H1 (cell line): Measurements from ENCODE around the gene CIT. TPM values are rescaled to one million over a fixed set of nuclear protein-coding genes. Genes with fewer than 3 reads are reported as not detected.

Source experiments
- CTCF ChIA-PET: fragments of 300-600 bp; sonication (Branson Sonifier 250); formaldehyde crosslinking; loops from one replicate; lab custom pipeline; 2021; ENCODE audit not compliant: partially characterized antibody; lab: Charles Lee
- POLR2A ChIA-PET: fragments of 300-600 bp; sonication (Branson Sonifier 250); formaldehyde crosslinking; loops from one replicate; lab custom pipeline; 2021; ENCODE audit warnings: inconsistent platforms; ENCODE audit not compliant: partially characterized antibody; lab: Charles Lee
- DNase-seq, 2 experiments: peaks; one replicate each; pipeline versions ENCODE4 v3.0.0 to v3.0.0-alpha.2; 2010 to 2022; ENCODE audit warnings: low spot score in 2 of 2, low read depth in 1 of 2, mixed read lengths in 1 of 2
- FAIRE-seq: peaks from 2 replicates; lab custom pipeline; 2011; peaks lifted over from hg19 to GRCh38; lab: Jason Lieb, UNC
- H2AFZ ChIP-seq: 2 replicates; pipeline ENCODE4 v1.8.1; 2012; ENCODE audit warnings: low read length, inconsistent platforms
- H2AK5ac ChIP-seq: 2 replicates; pipeline ENCODE4 v1.6.1; 2013; ENCODE audit warnings: low read depth, low read length
- H2BK120ac ChIP-seq: replicated peaks from 2 replicates; pipeline ENCODE3; 2013; ENCODE audit warnings: low read depth, low read length, inconsistent platforms
- H2BK12ac ChIP-seq: 2 replicates; pipeline ENCODE4 v1.6.1; 2013; ENCODE audit warnings: low read depth, low read length
- H2BK15ac ChIP-seq: 2 replicates; pipeline ENCODE4 v1.6.1; 2013; ENCODE audit warnings: low read length
- H2BK20ac ChIP-seq: 2 replicates; pipeline ENCODE4 v1.6.1; 2013; ENCODE audit warnings: low read length
- H2BK5ac ChIP-seq: 2 replicates; pipeline ENCODE4 v1.6.1; 2013; ENCODE audit warnings: low read depth, low read length
- H3K14ac ChIP-seq: 2 replicates; pipeline ENCODE4 v1.6.1; 2013; ENCODE audit warnings: inconsistent platforms; ENCODE audit not compliant: insufficient read length
- H3K18ac ChIP-seq: 2 replicates; pipeline ENCODE4 v1.6.1; 2013; ENCODE audit warnings: low read length; ENCODE audit errors: extremely low read depth
- H3K23ac ChIP-seq: 2 replicates; pipeline ENCODE4 v1.6.1; 2013; ENCODE audit warnings: inconsistent platforms; ENCODE audit not compliant: insufficient read length
- H3K23me2 ChIP-seq: 2 replicates; pipeline ENCODE4 v1.6.1; 2013; ENCODE audit warnings: low read depth, low read length
- H3K27ac ChIP-seq: 2 replicates; pipeline ENCODE4 v1.6.1; 2011; ENCODE audit warnings: low read depth, low read length, inconsistent platforms
- H3K27me3 ChIP-seq, 4 experiments: replicated peaks in 1 of 4; 1 replicate in 1 of 4; 2 replicates in 3 of 4; pipeline versions ENCODE4 v1.6.1 to v1.8.1; 2011 to 2013; ENCODE audit warnings: low read length in 3 of 4, mild to moderate bottlenecking in 3 of 4, inconsistent platforms in 2 of 4, mixed read lengths in 2 of 4, moderate library complexity in 1 of 4; ENCODE audit not compliant: control insufficient read depth in 3 of 4, insufficient read depth in 3 of 4; ENCODE audit errors: extremely low read depth in 1 of 4
- H3K36me3 ChIP-seq, 4 experiments: 2 replicates each; pipeline versions ENCODE4 v1.6.1 to v1.8.1; 2011 to 2013; ENCODE audit warnings: mild to moderate bottlenecking in 4 of 4, low read length in 3 of 4, moderate library complexity in 2 of 4, control low read depth in 1 of 4, inconsistent platforms in 1 of 4; ENCODE audit not compliant: insufficient read depth in 4 of 4, control insufficient read depth in 2 of 4
- H3K4ac ChIP-seq: replicated peaks from 2 replicates; pipeline ENCODE3; 2013; ENCODE audit warnings: low read length, low read depth, mixed read lengths, inconsistent platforms; ENCODE audit not compliant: insufficient read length
- H3K4me1 ChIP-seq, 4 experiments: replicated peaks in 1 of 4; 1 replicate in 1 of 4; 2 replicates in 3 of 4; pipeline versions ENCODE4 v1.6.1 to v1.8.1; 2011 to 2013; ENCODE audit warnings: low read length in 3 of 4, inconsistent platforms in 2 of 4, mixed read lengths in 1 of 4; ENCODE audit not compliant: insufficient read depth in 4 of 4, control insufficient read depth in 3 of 4
- H3K4me2 ChIP-seq, 2 experiments: 2 replicates each; pipeline versions ENCODE4 v1.6.1 to v1.8.1; 2011 to 2013; ENCODE audit warnings: low read depth in 2 of 2, low read length in 2 of 2, control low read depth in 1 of 2, inconsistent platforms in 1 of 2, mild to moderate bottlenecking in 1 of 2; ENCODE audit not compliant: insufficient read depth in 1 of 2
- H3K4me3 ChIP-seq, 4 experiments: fragments of 200-600, 300-600 bp in 1 of 4; sonication (generic), shearing (Covaris generic), sonication (Bioruptor Twin) in 1 of 4; 2 replicates each; pipeline versions ENCODE4 v1.5.1 to v1.8.1; 2011 to 2016; ENCODE audit warnings: low read length in 4 of 4, low read depth in 3 of 4, control low read depth in 2 of 4, inconsistent platforms in 2 of 4, mild to moderate bottlenecking in 2 of 4, mixed read lengths in 1 of 4, moderate library complexity in 1 of 4; ENCODE audit not compliant: insufficient read depth in 2 of 4; ENCODE audit errors: extremely low read depth in 1 of 4
- H3K56ac ChIP-seq: replicated peaks from 2 replicates; pipeline ENCODE3; 2013; ENCODE audit warnings: low read depth, mild to moderate bottlenecking, mixed read lengths, low read length, inconsistent platforms; ENCODE audit not compliant: insufficient read length
- H3K79me1 ChIP-seq: 2 replicates; pipeline ENCODE4 v1.6.1; 2013; ENCODE audit warnings: low read depth, low read length, control low read depth
- H3K79me2 ChIP-seq, 2 experiments: 2 replicates each; pipeline versions ENCODE4 v1.6.1 to v1.8.1; 2012 to 2013; ENCODE audit warnings: low read length in 2 of 2, mild to moderate bottlenecking in 2 of 2, inconsistent platforms in 1 of 2; ENCODE audit not compliant: insufficient read depth in 2 of 2, control insufficient read depth in 1 of 2
- H3K9ac ChIP-seq, 4 experiments: replicated peaks in 1 of 4; 1 replicate in 1 of 4; 2 replicates in 3 of 4; pipeline versions ENCODE4 v1.6.1 to v1.8.1; 2011 to 2013; ENCODE audit warnings: low read depth in 3 of 4, low read length in 3 of 4, control low read depth in 2 of 4, mild to moderate bottlenecking in 2 of 4, moderate library complexity in 2 of 4, inconsistent platforms in 1 of 4; ENCODE audit errors: extremely low read depth in 1 of 4
- H3K9me3 ChIP-seq, 2 experiments: 2 replicates each; pipeline versions ENCODE4 v1.6.1 to v1.8.1; 2012 to 2013; ENCODE audit warnings: mild to moderate bottlenecking in 2 of 2, moderate library complexity in 2 of 2, control low read depth in 1 of 2, inconsistent platforms in 1 of 2, low read depth in 1 of 2, low read length in 1 of 2, mixed read lengths in 1 of 2; ENCODE audit not compliant: insufficient read depth in 2 of 2
- H4K20me1 ChIP-seq, 2 experiments: replicated peaks in 1 of 2; 2 replicates each; pipeline versions ENCODE3 to v1.8.1; 2011 to 2013; ENCODE audit warnings: inconsistent platforms in 2 of 2, low read length in 2 of 2, mild to moderate bottlenecking in 1 of 2; ENCODE audit not compliant: insufficient read depth in 2 of 2, control insufficient read depth in 1 of 2
- H4K5ac ChIP-seq: 2 replicates; pipeline ENCODE4 v1.6.1; 2013; ENCODE audit warnings: low read length, low read depth, mixed read lengths, inconsistent platforms; ENCODE audit not compliant: insufficient read length
- H4K8ac ChIP-seq: 2 replicates; pipeline ENCODE4 v1.8.0; 2013; ENCODE audit warnings: mild to moderate bottlenecking, moderate library complexity, low read length, inconsistent platforms; ENCODE audit not compliant: insufficient read depth; ENCODE audit errors: extremely low read depth
- H4K91ac ChIP-seq: replicated peaks from 2 replicates; pipeline ENCODE3; 2013; ENCODE audit warnings: low read length, mixed read lengths, inconsistent platforms; ENCODE audit not compliant: insufficient read length
- EP300 ChIP-seq, 2 experiments: IDR thresholded peaks; 1 replicate in 1 of 2; 2 replicates in 1 of 2; pipeline ENCODE4 v1.6.1; 2011 to 2012; ENCODE audit warnings: low read depth in 2 of 2, low read length in 2 of 2, mild to moderate bottlenecking in 2 of 2, borderline replicate concordance in 1 of 2, inconsistent platforms in 1 of 2, moderate library complexity in 1 of 2
- JUND ChIP-seq: IDR thresholded peaks from 2 replicates; pipeline ENCODE4 v1.6.1; 2011; ENCODE audit warnings: mild to moderate bottlenecking, improper control_type of control experiment, low read length
- RAD21 ChIP-seq, 2 experiments: IDR thresholded peaks in 1 of 2; conservative IDR thresholded peaks in 1 of 2; 2 replicates each; pipeline ENCODE4 v1.6.1; 2011; ENCODE audit warnings: low read depth in 2 of 2, low read length in 2 of 2, improper control_type of control experiment in 1 of 2, inconsistent platforms in 1 of 2, mild to moderate bottlenecking in 1 of 2, moderate library complexity in 1 of 2
- RNF2 ChIP-seq: fragments of 200-900, 300-1000 bp; sonication (generic); IDR thresholded peaks from 2 replicates; pipeline ENCODE4 v1.7.1; 2016; ENCODE audit warnings: borderline replicate concordance, low read depth, mild to moderate bottlenecking, antibody characterized with exemption, low read length; ENCODE audit not compliant: poor library complexity, severe bottlenecking; ENCODE audit errors: missing control alignments
- SIRT6 ChIP-seq: IDR thresholded peaks from one replicate; pipeline ENCODE4 v1.7.1; 2012; ENCODE audit warnings: low read length, inconsistent platforms
- TEAD4 ChIP-seq: IDR thresholded peaks from 2 replicates; pipeline ENCODE4 v1.6.1; 2012; ENCODE audit warnings: low read depth, low read length, inconsistent platforms, mixed read lengths
- whole genome bisulfite sequencing, 2 experiments: shearing (Covaris generic) in 1 of 2; methylation state at CpG; one replicate each; pipeline versions ENCODE4 v1.1.6 to v1.1.7; 2013 to 2015; ENCODE audit warnings: low lambda C conversion rate in 2 of 2, mixed read lengths in 2 of 2, inconsistent platforms in 1 of 2, low coverage in 1 of 2, missing lambda C conversion rate in 1 of 2; ENCODE audit not compliant: insufficient replicate concordance in 2 of 2, insufficient coverage in 1 of 2, insufficient read length in 1 of 2; ENCODE audit errors: extremely low coverage in 1 of 2, missing lambda C conversion rate in 1 of 2; 5-methylcytosine and 5-hydroxymethylcytosine counted together
- polyA plus RNA-seq, 7 experiments: library from polyadenylated mRNA; depleted of rRNA in 3 of 7; stranded (reverse) in 5 of 7; unstranded in 2 of 7; fragments of >200 nt in 5 of 7; fragments of 200-250 nt in 2 of 7; gene quantifications; 1 replicate in 5 of 7; 2 replicates in 1 of 7; 4 replicates in 1 of 7; pipeline versions ENCODE4 v1.2.1 to v1.2.3, GENCODE V29; 2011 to 2013; ENCODE audit warnings: missing spikeins in 2 of 7, mixed read lengths in 2 of 7
- total RNA-seq: library from RNA; stranded (reverse); fragmentation: NEBNext Ultra II Directional; extraction: Animal tissue kit (Norgen Biotek cat#: 25700); gene quantifications from 2 replicates; pipeline ENCODE4 v1.2.1, GENCODE V29; 2021
- TF ChIP-seq, protein P1 (sequence below), 3 experiments: IDR thresholded peaks; 1 replicate in 2 of 3; 2 replicates in 1 of 3; pipeline versions ENCODE4 v1.5.1 to v1.6.1; 2011; ENCODE audit warnings: low read length in 3 of 3, mild to moderate bottlenecking in 3 of 3, inconsistent platforms in 2 of 3, low read depth in 1 of 3, moderate library complexity in 1 of 3; ENCODE audit not compliant: insufficient read depth in 1 of 3; ENCODE audit errors: control extremely low read depth in 1 of 3

The CIT gene
- total and polyA plus RNA-seq, 2 of the 8 experiments (the other 6 are each of a cell fraction or from before 2014, with no cell fraction given), result 17.1 to 60.9 TPM

DNA sequence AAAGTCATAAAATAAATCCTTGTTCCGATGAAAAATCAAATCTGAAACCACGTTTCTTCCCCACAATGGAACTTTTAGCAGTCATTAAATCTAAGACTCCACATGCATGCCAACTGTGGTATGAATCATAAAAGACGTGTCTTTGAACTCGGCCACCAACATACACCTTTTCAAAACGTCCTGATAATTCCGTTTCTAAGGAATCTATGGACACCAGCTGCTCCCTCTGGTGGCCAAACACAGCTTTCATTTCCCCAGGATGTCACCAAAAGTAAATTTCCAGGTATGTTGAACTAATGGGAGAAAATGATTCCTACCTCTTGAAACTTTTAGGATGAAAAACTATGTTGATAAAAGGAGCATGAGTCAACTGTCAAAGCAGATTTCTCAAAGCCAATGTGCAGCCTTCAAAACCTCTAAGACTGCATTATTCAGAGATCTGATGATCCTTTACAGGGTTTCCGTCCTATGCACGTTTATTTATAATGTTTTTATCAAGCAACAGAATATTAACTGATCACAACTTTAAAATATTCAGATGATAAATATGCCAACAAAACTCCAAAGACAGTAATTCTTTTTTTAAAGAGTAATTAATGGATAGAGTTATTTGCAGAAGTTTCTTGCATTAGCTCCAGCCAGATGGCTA, 96.2 kb downstream of the CIT start:
- Histone ChIP-seq H3K23ac (no peak overlapping the region), H2AFZ (no peak overlapping the region), H3K4me3 (no peak overlapping the region), H2BK20ac (no peak overlapping the region), H3K14ac (no peak overlapping the region), H3K56ac (no peak overlapping the region), H3K9me3 (no peaks in the 10 kb centered on the region), H4K5ac (no peak overlapping the region), H4K91ac (no peak overlapping the region), H4K20me1 (no peaks in the 10 kb centered on the region), H2AK5ac (no peak overlapping the region), H3K36me3 (peaks cover 7 to 43% (median 19%) of the 10 kb centered on the region in 4 experiments; a peak in 6 of 8 replicates), H2BK5ac (no peak overlapping the region), H3K27me3 (no peaks in the 10 kb centered on the region), H3K79me1 (no peaks in the 10 kb centered on the region), H3K23me2 (no peaks in the 10 kb centered on the region), H2BK15ac (no peak overlapping the region), H2BK12ac (no peak overlapping the region), H3K27ac (no peak overlapping the region), H3K4me2 (no peak overlapping the region), H3K9ac (no peak overlapping the region), H4K8ac (no peak overlapping the region), H3K4ac (no peak overlapping the region), H3K18ac (no peak overlapping the region), H3K79me2 (no peaks in the 10 kb centered on the region), H3K4me1 (no peaks in the 10 kb centered on the region), H2BK120ac (no peak overlapping the region)
- TF ChIP-seq JUND (no peak), EP300 (IDR thresholded peaks at IDR 0.05; ENCODE audit: borderline replicate concordance in 1 of 2, low read depth in 2 of 2, low read length in 2 of 2) (no peak), SIRT6 (no peak), RAD21 (IDR thresholded peaks at IDR 0.05 in 1 of 2, conservative IDR thresholded peaks at IDR 0.05 in 1 of 2; ENCODE audit: low read depth in 2 of 2, low read length in 2 of 2) (peak; percentile 21 to 43; a peak in 3 of 4 replicates), RNF2 (no peak), TEAD4 (0 out of 2 replicates have a peak, but pooled peaks have one; percentile 17)
- TF ChIP-seq, protein P1, sequence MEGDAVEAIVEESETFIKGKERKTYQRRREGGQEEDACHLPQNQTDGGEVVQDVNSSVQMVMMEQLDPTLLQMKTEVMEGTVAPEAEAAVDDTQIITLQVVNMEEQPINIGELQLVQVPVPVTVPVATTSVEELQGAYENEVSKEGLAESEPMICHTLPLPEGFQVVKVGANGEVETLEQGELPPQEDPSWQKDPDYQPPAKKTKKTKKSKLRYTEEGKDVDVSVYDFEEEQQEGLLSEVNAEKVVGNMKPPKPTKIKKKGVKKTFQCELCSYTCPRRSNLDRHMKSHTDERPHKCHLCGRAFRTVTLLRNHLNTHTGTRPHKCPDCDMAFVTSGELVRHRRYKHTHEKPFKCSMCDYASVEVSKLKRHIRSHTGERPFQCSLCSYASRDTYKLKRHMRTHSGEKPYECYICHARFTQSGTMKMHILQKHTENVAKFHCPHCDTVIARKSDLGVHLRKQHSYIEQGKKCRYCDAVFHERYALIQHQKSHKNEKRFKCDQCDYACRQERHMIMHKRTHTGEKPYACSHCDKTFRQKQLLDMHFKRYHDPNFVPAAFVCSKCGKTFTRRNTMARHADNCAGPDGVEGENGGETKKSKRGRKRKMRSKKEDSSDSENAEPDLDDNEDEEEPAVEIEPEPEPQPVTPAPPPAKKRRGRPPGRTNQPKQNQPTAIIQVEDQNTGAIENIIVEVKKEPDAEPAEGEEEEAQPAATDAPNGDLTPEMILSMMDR (IDR thresholded peaks at IDR 0.05; ENCODE audit: control extremely low read depth in 1 of 3, insufficient read depth in 1 of 3, low read depth in 1 of 3, low read length in 3 of 3), result peak; percentile 9 to 82 (median 61)
- DNase-seq, result peak in 1 of 2 experiments; percentile 50
- ChIA-PET CTCF (interaction anchor here (0.7 to 3.2 kb wide), 23 partner anchors 9 to 388 kb away, joined by 3 to 23 read pairs (median 4); no protein-coding TSS in a partner anchor), POLR2A (no interaction called here)
- 64% methylated on average over 8 of the region's 8 CpGs; no CpG with 5 or more reads in 1 of the 2 experiments for WGBS, 2 experiments
- FAIRE-seq, result peak; percentile 45
